GM18508 (cell line): ENCODE results near the gene NSD1.
"Not testable (repeated sequence)": the region's sequence is repeated elsewhere in the genome, so short reads cannot be mapped to it uniquely, and the experiment has no call there.

ENCODE experiments used
- ATAC-seq: cut with Tn5 transposase; IDR thresholded peaks from one replicate; pipeline ENCODE4 v1.9.1; 2021; ENCODE audit warnings: moderate number of reproducible peaks; ENCODE audit not compliant: insufficient read depth, unreplicated experiment

Gene NSD1

GRCh38 chr5:177225798-177226197, 92.2 kb downstream of the NSD1 start:
- no peak for ATAC-seq

- no peak for ATAC-seq
Observed at GRCh38 chr5:177226860-177227259, 93.3 kb downstream of the NSD1 start.

- ATAC-seq, result no peak
Observed at GRCh38 chr5:177228751-177229150, 95.2 kb downstream of the NSD1 start.

- no peak for ATAC-seq
Observed at GRCh38 chr5:177230660-177231059, 97.1 kb downstream of the NSD1 start.

GRCh38 chr5:177231479-177232250, 98.1 kb downstream of the NSD1 start:
- ATAC-seq, result no peak

GRCh38 chr5:177232358-177232757, 98.8 kb downstream of the NSD1 start:
- ATAC-seq, result no peak

GRCh38 chr5:177232761-177233160, 99.2 kb downstream of the NSD1 start:
- ATAC-seq, result no peak

GRCh38 chr5:177233206-177233605, 99.6 kb downstream of the NSD1 start:
- ATAC-seq, result no peak

GRCh38 chr5:177233802-177234201, 100.2 kb downstream of the NSD1 start:
- ATAC-seq, result no peak

GRCh38 chr5:177234841-177235240, 101.3 kb downstream of the NSD1 start:
- ATAC-seq, result no peak

GRCh38 chr5:177241768-177242167, 108.2 kb downstream of the NSD1 start:
- no peak for ATAC-seq

- ATAC-seq, result no peak
Observed at GRCh38 chr5:177242304-177242703, 108.7 kb downstream of the NSD1 start.

GRCh38 chr5:177249761-177250537, 116.4 kb downstream of the NSD1 start:
- ATAC-seq, result no peak

GRCh38 chr5:177253252-177253651, 119.7 kb downstream of the NSD1 start:
- ATAC-seq, result no peak

GRCh38 chr5:177256296-177256695, 122.7 kb downstream of the NSD1 start:
- no peak for ATAC-seq

GRCh38 chr5:177258711-177259110, 125.1 kb downstream of the NSD1 start:
- ATAC-seq, result not testable (repeated sequence)

GRCh38 chr5:177260961-177261360, 127.4 kb downstream of the NSD1 start:
- ATAC-seq, result no peak

- ATAC-seq, result no peak
Observed at GRCh38 chr5:177261510-177261909, 127.9 kb downstream of the NSD1 start.

GRCh38 chr5:177264178-177264577, 130.6 kb downstream of the NSD1 start:
- no peak for ATAC-seq

- no peak for ATAC-seq
Observed at GRCh38 chr5:177265395-177265794, 131.8 kb downstream of the NSD1 start.

- ATAC-seq, result no peak
Observed at GRCh38 chr5:177269232-177269895, 135.8 kb downstream of the NSD1 start.
